Measurements from ENCODE around the gene SLC12A7.

- TF ChIP-seq ZNF121 (tag by site-specific recombination; IDR thresholded peaks at IDR 0.05) (no peak), ZNF398 (tag by site-specific recombination; IDR thresholded peaks at IDR 0.05) (no peak), REST (tag by site-specific recombination; IDR thresholded peaks at IDR 0.05) (no peak), HOXC10 (CRISPR knock-in tag; IDR thresholded peaks at IDR 0.05) (no peak), YY1 (tag by site-specific recombination; IDR thresholded peaks at IDR 0.05) (no peak), SP3 (tag by site-specific recombination; IDR thresholded peaks at IDR 0.05) (no peak), MZF1 (tag by site-specific recombination; IDR thresholded peaks at IDR 0.05; ENCODE audit: borderline replicate concordance) (no peak), SP2 (tag by site-specific recombination; IDR thresholded peaks at IDR 0.05) (no peak), ZBTB10 (tag by site-specific recombination; IDR thresholded peaks at IDR 0.05) (no peak), KLF16 (tag by site-specific recombination; IDR thresholded peaks at IDR 0.05) (no peak), ZNF501 (tag by site-specific recombination; IDR thresholded peaks at IDR 0.05) (no peak)
- TF ChIP-seq, protein P1, sequence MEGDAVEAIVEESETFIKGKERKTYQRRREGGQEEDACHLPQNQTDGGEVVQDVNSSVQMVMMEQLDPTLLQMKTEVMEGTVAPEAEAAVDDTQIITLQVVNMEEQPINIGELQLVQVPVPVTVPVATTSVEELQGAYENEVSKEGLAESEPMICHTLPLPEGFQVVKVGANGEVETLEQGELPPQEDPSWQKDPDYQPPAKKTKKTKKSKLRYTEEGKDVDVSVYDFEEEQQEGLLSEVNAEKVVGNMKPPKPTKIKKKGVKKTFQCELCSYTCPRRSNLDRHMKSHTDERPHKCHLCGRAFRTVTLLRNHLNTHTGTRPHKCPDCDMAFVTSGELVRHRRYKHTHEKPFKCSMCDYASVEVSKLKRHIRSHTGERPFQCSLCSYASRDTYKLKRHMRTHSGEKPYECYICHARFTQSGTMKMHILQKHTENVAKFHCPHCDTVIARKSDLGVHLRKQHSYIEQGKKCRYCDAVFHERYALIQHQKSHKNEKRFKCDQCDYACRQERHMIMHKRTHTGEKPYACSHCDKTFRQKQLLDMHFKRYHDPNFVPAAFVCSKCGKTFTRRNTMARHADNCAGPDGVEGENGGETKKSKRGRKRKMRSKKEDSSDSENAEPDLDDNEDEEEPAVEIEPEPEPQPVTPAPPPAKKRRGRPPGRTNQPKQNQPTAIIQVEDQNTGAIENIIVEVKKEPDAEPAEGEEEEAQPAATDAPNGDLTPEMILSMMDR (tag by site-specific recombination; IDR thresholded peaks at IDR 0.05) = no peak
- TF ChIP-seq, protein P2, sequence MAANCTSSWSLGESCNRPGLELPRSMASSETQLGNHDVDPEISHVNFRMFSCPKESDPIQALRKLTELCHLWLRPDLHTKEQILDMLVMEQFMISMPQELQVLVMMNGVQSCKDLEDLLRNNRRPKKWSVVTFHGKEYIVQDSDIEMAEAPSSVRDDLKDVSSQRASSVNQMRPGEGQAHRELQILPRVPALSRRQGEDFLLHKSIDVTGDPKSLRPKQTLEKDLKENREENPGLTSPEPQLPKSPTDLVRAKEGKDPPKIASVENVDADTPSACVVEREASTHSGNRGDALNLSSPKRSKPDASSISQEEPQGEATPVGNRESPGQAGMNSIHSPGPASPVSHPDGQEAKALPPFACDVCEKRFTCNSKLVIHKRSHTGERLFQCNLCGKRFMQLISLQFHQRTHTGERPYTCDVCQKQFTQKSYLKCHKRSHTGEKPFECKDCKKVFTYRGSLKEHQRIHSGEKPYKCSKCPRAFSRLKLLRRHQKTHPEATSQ (tag by site-specific recombination; IDR thresholded peaks at IDR 0.05) = no peak
Measured at GRCh38 chr5:1052076-1052475, 59.8 kb downstream of the SLC12A7 start.
